Lower leg skin (tissue), 3 donors: ENCODE results near the gene C5orf63.

Source experiments
- POLR2A ChIP-seq, 2 donors: fragments of 450-650 bp; IDR thresholded peaks; one replicate each; pipeline ENCODE4 v1.6.1; 2016 to 2017; ENCODE audit warnings: antibody characterized with exemption in 2 of 2, mild to moderate bottlenecking in 1 of 2, moderate library complexity in 1 of 2
- TF ChIP-seq, protein P1 (sequence below), 3 donors: fragments of 450-650 bp; IDR thresholded peaks; one replicate each; pipeline ENCODE4 v1.5.1; 2016; ENCODE audit warnings: antibody characterized with exemption in 3 of 3, mild to moderate bottlenecking in 3 of 3, moderate library complexity in 2 of 3

DNA sequence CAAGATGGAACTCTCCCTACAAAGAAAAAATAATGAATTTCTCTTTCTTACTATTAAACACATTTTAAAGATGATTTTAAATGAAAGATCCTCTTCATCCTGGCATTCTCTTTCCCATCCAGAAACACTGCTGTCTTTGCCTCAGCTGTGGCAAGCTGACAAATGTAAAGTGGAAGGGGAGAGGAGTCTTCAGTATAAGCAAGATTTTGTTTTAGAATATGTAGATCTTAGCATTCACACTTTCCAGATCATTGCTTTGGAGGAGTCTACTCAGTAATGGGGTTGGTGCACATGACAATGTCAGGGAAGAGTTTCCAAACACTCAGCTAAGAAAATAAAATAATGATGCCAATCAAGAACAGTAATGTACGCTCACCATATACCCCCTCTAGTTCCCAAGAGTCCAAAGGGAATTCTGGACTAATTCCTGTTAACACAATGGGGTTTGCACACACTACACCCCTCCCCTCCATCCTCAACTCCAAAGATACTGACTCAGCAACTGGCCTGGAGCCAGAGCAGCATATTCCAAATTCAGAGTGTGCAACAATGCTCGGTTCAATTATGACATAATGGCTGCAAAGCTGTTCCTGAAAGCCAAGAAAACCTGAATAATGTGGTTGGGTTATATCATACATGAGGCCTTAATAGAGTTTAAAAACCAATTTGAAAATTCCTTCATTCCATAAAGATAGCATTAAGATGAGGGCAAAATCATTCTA lies 4.6 kb downstream of the C5orf63 start:
- TF ChIP-seq, protein P1, sequence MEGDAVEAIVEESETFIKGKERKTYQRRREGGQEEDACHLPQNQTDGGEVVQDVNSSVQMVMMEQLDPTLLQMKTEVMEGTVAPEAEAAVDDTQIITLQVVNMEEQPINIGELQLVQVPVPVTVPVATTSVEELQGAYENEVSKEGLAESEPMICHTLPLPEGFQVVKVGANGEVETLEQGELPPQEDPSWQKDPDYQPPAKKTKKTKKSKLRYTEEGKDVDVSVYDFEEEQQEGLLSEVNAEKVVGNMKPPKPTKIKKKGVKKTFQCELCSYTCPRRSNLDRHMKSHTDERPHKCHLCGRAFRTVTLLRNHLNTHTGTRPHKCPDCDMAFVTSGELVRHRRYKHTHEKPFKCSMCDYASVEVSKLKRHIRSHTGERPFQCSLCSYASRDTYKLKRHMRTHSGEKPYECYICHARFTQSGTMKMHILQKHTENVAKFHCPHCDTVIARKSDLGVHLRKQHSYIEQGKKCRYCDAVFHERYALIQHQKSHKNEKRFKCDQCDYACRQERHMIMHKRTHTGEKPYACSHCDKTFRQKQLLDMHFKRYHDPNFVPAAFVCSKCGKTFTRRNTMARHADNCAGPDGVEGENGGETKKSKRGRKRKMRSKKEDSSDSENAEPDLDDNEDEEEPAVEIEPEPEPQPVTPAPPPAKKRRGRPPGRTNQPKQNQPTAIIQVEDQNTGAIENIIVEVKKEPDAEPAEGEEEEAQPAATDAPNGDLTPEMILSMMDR (IDR thresholded peaks at IDR 0.05): no peak
- no peak for TF ChIP-seq POLR2A (IDR thresholded peaks at IDR 0.05)
